HG03460 (cell line): ENCODE results near the gene CDH23.

ENCODE experiments used
- ATAC-seq: cut with Tn5 transposase; IDR thresholded peaks from one replicate; pipeline ENCODE4 v1.9.1; 2021; ENCODE audit not compliant: unreplicated experiment

Gene CDH23

GRCh38 chr10:71632896-71633600 is 236.3 kb downstream of the CDH23 start:
- ATAC-seq: no peak

GRCh38 chr10:71633920-71634319 is 237.2 kb downstream of the CDH23 start:
- no peak for ATAC-seq

GRCh38 chr10:71634531-71635164 is 237.9 kb downstream of the CDH23 start:
- no peak for ATAC-seq

DNA sequence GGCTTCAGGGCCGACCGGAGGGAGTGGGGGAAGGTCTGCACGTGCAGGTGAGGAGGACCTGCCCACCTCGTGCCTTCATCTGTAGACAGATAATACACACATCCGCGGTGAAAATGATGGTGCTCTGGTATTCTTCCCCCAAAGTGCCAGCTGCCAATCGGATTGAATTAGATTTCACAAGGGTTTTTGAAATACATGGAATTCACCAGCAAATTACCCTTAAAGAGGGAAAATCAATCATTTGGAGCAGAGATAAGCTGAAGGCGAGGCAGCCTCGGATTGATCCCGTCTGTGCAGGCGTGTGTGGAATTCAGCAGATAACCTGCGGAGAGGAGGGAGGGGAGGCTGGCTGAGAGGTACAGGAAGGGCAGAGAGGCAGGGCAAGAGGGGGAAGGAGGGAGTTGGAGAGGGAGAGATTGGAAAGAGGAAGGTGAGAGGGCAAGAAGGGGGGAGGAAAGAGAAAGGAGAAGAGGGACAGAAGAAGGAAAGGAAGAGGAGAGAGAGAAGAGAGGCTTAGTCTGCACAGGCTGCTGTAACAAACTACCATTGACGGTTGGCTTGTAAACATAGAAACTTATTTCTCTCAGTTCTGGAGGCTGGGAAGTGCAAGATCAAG is 238.6 kb downstream of the CDH23 start:
- no peak for ATAC-seq

- ATAC-seq: no peak
Observed at GRCh38 chr10:71635867-71636266, 239.1 kb downstream of the CDH23 start.

- ATAC-seq: no peak
Observed at GRCh38 chr10:71636588-71636987, 239.9 kb downstream of the CDH23 start.

DNA sequence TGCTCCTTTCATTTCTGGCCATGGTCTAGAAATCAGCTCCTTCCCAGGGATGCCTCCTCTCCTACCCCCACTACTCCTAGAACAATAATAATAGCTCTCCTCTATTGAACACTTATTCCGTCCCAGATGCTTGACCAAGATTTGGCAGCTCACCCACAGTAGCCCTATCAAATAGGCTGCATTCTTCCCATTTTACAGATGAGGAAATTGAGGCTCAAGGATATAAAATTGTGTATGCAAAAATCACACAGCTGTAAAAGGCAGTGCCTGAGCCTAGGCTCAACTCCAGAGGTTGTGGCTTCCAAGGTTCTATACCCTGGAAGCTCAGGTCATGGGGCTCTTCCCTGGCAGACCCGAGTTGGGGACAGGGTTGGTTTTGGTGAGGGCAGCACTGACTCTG is 240.6 kb downstream of the CDH23 start:
- ATAC-seq: no peak

GRCh38 chr10:71638064-71638821 is 241.5 kb downstream of the CDH23 start:
- ATAC-seq: no peak

- no peak for ATAC-seq
Observed at GRCh38 chr10:71638822-71639719, 242.4 kb downstream of the CDH23 start.

GRCh38 chr10:71640607-71641006 is 243.9 kb downstream of the CDH23 start:
- ATAC-seq: no peak

DNA sequence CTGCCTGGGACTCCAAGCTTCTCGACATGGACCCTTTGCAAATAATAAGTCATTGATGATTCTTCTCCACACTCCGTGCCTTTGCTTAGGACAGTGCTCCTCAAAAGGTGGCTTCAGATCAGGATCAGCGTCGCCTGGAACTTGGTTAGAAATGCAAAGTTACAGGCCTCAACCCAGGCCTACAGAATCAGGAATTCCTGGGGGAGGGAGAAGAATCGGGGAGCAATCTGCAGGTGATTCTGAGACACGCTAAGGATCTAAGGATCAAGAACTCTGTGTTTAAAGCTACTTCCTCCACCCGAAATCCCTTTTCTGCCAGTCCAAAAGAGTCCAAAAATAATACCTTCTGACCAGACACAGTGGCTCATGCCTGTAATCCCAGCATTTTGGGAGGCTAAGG is 244.7 kb downstream of the CDH23 start:
- no peak for ATAC-seq

GRCh38 chr10:71641986-71642385 is 245.3 kb downstream of the CDH23 start:
- no peak for ATAC-seq

DNA sequence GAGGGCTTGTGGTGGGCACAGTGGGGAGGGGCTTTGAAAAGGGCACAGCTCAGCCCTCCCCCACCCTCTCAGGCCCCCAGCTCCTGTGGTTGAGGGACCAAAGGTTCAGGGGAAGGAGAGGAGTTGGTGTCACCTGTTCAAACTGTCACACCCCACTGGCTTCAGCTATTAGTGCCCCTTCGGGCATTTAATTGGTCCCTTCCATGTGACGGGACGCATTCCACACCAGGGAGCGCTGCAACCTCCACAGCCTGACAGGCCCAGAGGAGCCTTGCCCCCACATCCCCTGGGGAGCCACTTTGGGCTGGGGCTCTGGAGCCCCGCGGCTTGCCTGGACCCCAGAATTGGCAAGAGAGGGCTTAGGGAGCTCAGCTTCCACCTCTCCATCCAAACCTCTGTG is 247.2 kb downstream of the CDH23 start:
- ATAC-seq: no peak

DNA sequence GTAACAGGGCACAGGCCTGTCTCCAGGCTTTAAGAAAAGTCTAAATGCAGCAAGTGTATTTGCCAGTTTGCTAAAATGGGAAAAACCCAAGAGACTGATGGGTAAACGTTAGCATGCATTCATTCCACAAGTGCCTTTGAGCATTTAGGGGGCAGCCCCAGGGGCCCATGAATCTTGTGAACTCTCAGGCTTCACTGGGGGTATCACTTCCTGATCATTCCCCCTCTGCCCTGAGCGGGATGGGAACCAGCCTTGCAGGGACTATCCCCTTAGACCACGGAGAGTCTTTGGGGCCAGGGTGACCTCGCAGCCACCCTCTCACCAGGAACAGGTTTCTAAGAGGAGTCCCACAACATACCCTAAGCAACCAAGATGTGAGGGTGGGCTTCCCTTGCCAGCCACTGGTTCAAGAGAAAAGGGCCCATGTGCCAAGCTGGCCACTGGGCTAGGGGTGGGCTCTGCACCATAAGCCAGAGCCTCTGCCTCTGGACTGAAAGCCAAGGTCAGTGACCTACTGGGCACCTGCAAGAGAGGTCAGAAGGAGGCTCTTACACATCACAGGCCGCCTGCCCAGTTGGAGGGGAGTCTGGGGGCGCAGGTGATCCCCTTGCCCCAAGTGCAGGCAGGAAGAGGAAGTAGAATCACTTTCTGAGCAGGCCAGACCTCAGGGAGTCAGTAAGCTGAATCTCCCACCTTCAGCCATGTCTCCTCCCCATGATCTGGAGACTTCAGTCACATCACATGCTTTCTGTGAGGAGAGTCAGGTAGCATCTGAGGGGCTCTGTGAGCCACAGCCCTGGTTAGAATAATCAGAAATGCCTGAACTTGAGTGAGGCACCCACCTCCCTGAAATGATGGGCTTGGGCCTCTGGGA is 247.8 kb downstream of the CDH23 start:
- no peak for ATAC-seq

DNA sequence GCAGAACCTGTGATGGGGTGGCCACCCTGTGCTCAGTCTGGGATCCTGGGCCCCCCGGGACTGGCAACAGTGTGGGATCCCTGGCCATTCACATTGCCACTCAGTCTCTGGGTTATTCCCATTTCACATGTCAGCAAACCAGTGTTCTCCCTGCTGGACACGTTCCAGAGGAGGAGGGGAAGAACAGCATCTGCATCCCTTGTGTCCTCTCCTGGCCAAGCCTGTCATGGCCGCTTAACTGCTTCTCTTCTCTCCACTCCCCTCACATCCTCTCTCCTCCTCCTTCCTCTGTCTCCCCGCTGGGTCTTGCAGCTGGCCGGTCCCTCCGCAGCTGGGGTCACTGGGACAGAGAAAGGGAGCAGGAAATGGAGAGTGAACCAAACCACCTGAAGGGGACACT is 248.5 kb downstream of the CDH23 start:
- ATAC-seq: no peak

- ATAC-seq: no peak
Observed at GRCh38 chr10:71646037-71646436, 249.3 kb downstream of the CDH23 start.

DNA sequence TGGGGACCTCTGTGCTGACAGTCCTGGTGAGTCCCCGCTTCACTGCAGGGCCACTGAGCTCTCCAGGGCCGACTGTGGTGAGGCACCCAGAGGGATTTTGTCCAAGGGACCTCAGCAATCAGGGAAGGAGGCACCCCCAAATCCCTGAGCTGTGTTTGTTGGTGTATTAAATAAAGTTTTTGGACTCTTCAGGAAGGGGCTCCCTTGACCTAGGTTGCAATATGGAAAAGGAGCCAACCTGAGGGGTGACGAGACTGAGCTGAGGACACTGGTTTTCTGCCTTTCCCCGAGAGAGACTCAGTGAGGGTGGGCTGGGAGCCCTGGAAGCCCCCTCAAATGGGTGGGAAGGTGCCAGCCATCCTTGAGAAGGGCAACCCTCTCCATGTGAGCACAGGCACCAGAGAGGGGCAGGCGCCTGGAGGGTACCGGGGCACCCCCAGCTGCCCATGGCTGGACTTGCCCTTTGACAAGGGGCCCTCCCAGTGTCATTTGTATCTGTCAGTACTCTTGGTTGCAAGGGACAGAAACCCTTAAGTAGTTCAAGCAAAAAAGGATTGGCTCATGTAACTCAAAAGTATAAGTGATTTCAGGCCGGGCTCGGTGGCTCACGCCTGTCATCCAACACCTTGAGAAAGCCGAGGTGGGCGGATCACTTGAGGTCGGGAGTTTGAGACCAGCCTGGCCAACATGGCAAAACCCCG is 250.0 kb downstream of the CDH23 start:
- no peak for ATAC-seq

GRCh38 chr10:71647526-71648253 is 251.0 kb downstream of the CDH23 start:
- no peak for ATAC-seq
